Ishikawa (cell line): Measurements from ENCODE around the gene ESYT1.
A peak's percentile ranks its signal among the peaks of the same experiment; 100 is the strongest.

ENCODE experiments used
- EP300 ChIP-seq: IDR thresholded peaks from 2 replicates; pipeline ENCODE4 v1.6.1; 2012; ENCODE audit warnings: borderline replicate concordance
- FOXM1 ChIP-seq: IDR thresholded peaks from 2 replicates; pipeline ENCODE4 v1.6.1; 2012; ENCODE audit warnings: low read depth, borderline replicate concordance
- MAX ChIP-seq: IDR thresholded peaks from 2 replicates; pipeline ENCODE4 v1.6.1; 2012
- NFIC ChIP-seq: IDR thresholded peaks from 2 replicates; pipeline ENCODE4 v1.6.1; 2012
- RAD21 ChIP-seq: IDR thresholded peaks from 2 replicates; pipeline ENCODE4 v1.6.1; 2012; ENCODE audit warnings: low read depth
- REST ChIP-seq: IDR thresholded peaks from 2 replicates; pipeline ENCODE4 v1.6.1; 2012; ENCODE audit warnings: low read depth, mild to moderate bottlenecking
- TEAD4 ChIP-seq: IDR thresholded peaks from 2 replicates; pipeline ENCODE4 v1.6.1; 2012
- USF1 ChIP-seq: IDR thresholded peaks from 2 replicates; pipeline ENCODE4 v1.6.1; 2012
- YY1 ChIP-seq: IDR thresholded peaks from 2 replicates; pipeline ENCODE4 v1.6.1; 2012; ENCODE audit warnings: low read depth

GRCh38 chr12:56129206-56129941, 1.3 kb downstream of the ESYT1 start:
- TF ChIP-seq REST (no peak), NFIC (0 out of 2 replicates have a peak, but pooled peaks have one; percentile 3), TEAD4 (no peak), RAD21 (no peak), USF1 (no peak), YY1 (no peak), FOXM1 (no peak), MAX (no peak), EP300 (no peak)
